Measurements from ENCODE around the gene CPA5. TPM values are rescaled to one million over a fixed set of nuclear protein-coding genes. Genes with fewer than 3 reads are reported as not detected.

Gene CPA5
- total and polyA plus RNA-seq, 2 donors (not counting 3 experiments of a cell fraction or from before 2014, with no cell fraction given), result not detected

- intact Hi-C loops (cut with micrococcal nuclease) (no loop called here), dilution Hi-C loops (cut with MboI; ENCODE audit: extremely low pct_ligation_motif_present, low sequenced_read_pairs) (no loop called here)
- H3K9me3 ChIP-seq (replicated peaks; ENCODE audit: control insufficient read depth, insufficient read depth, low read length), result no peaks in the 10 kb centered on the region
- H3K27ac ChIP-seq (ENCODE audit: insufficient read depth, low read depth, low read length), result no peak overlapping the region
- H4K20me1 ChIP-seq (replicated peaks; ENCODE audit: control insufficient read depth, extremely low read depth, insufficient read depth, low read length), result no peaks in the 10 kb centered on the region
- no peak overlapping the region for H2AFZ ChIP-seq (ENCODE audit: low read depth, low read length)
- no peak for DNase-seq (ENCODE audit: low read depth, low spot score)
- no peaks in the 10 kb centered on the region for H3K9me1 ChIP-seq (replicated peaks; ENCODE audit: control insufficient read depth, extremely low read depth, insufficient read depth, low read length)
- no TSS peak for BruUV-seq (replicated peaks)
- no peak for FAIRE-seq
- H3K4me1 ChIP-seq (ENCODE audit: control insufficient read depth, extremely low read depth, insufficient read depth, low read length), result no peaks in the 10 kb centered on the region
- H3K9ac ChIP-seq (replicated peaks; ENCODE audit: extremely low read depth, insufficient read depth, low read length), result no peak overlapping the region
- H3K27me3 ChIP-seq (ENCODE audit: control insufficient read depth in 2 of 2, insufficient read depth in 2 of 2, low read length in 2 of 2), result peaks cover 0 to 5% of the 10 kb centered on the region in 2 experiments
- no peaks in the 10 kb centered on the region for H3K36me3 ChIP-seq (ENCODE audit: control insufficient read depth in 2 of 2, extremely low read depth in 1 of 2, insufficient read depth in 2 of 2, low read length in 2 of 2)
- no peak overlapping the region for H3K4me3 ChIP-seq (replicated peaks in 1 of 3; ENCODE audit: insufficient read depth in 1 of 3, low read depth in 1 of 3, low read length in 3 of 3)
- TF ChIP-seq, protein P1, sequence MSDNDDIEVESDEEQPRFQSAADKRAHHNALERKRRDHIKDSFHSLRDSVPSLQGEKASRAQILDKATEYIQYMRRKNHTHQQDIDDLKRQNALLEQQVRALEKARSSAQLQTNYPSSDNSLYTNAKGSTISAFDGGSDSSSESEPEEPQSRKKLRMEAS (IDR thresholded peaks at IDR 0.05; ENCODE audit: insufficient read depth, insufficient read length), result no peak
- TF ChIP-seq MYC (IDR thresholded peaks at IDR 0.05; ENCODE audit: low read depth, low read length) (no peak), EZH2 (IDR thresholded peaks at IDR 0.05; ENCODE audit: borderline replicate concordance, low read depth, low read length, severe bottlenecking) (no peak), JUN (IDR thresholded peaks at IDR 0.05; ENCODE audit: borderline replicate concordance, insufficient read depth, insufficient read length, low read depth) (no peak), POLR2A (IDR thresholded peaks at IDR 0.05; ENCODE audit: low read depth, low read length) (no peak), POLR2AphosphoS5 (IDR thresholded peaks at IDR 0.05; ENCODE audit: insufficient read depth, low read depth, low read length) (no peak), GATA2 (IDR thresholded peaks at IDR 0.05; ENCODE audit: insufficient read depth, insufficient read length, low read depth, low read length) (no peak), FOS (IDR thresholded peaks at IDR 0.05; ENCODE audit: borderline replicate concordance, insufficient read depth, low read length) (no peak)
- TF ChIP-seq, protein P2, sequence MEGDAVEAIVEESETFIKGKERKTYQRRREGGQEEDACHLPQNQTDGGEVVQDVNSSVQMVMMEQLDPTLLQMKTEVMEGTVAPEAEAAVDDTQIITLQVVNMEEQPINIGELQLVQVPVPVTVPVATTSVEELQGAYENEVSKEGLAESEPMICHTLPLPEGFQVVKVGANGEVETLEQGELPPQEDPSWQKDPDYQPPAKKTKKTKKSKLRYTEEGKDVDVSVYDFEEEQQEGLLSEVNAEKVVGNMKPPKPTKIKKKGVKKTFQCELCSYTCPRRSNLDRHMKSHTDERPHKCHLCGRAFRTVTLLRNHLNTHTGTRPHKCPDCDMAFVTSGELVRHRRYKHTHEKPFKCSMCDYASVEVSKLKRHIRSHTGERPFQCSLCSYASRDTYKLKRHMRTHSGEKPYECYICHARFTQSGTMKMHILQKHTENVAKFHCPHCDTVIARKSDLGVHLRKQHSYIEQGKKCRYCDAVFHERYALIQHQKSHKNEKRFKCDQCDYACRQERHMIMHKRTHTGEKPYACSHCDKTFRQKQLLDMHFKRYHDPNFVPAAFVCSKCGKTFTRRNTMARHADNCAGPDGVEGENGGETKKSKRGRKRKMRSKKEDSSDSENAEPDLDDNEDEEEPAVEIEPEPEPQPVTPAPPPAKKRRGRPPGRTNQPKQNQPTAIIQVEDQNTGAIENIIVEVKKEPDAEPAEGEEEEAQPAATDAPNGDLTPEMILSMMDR (IDR thresholded peaks at IDR 0.05; ENCODE audit: extremely low read depth in 1 of 2, insufficient read depth in 1 of 2, low read depth in 1 of 2, low read length in 2 of 2), result no peak
- H3K4me2 ChIP-seq (ENCODE audit: insufficient read depth, low read length), result no peak overlapping the region
- CTCF ChIA-PET, result no interaction called here
- no peaks in the 10 kb centered on the region for H3K79me2 ChIP-seq (ENCODE audit: control insufficient read depth, insufficient read depth, low read length)
- POLR2A ChIA-PET, result no interaction called here
Measured at GRCh38 chr7:130341882-130342281, 2.7 kb upstream of the CPA5 start.
